HG03045 (cell line): ENCODE data around the gene EIPR1.

Experiments used
- ATAC-seq: cut with Tn5 transposase; IDR thresholded peaks from one replicate; pipeline ENCODE4 v1.9.1; 2021; ENCODE audit warnings: mild to moderate bottlenecking, moderate library complexity; ENCODE audit not compliant: unreplicated experiment

Gene EIPR1

GRCh38 chr2:3377612-3378432, at the start of gene EIPR1:
TSS of gene EIPR1 (minus strand) at chr2:3377818. CDS start at chr2:3377689, 129 bp downstream.
- ATAC-seq, result peak; percentile 79

GRCh38 chr2:3427272-3427671, 49.7 kb upstream of the EIPR1 start:
- ATAC-seq, result peak; percentile 56

- no peak for ATAC-seq
Observed at GRCh38 chr2:3426615-3427014, 49.0 kb upstream of the EIPR1 start.

GRCh38 chr2:3424171-3424795, 46.7 kb upstream of the EIPR1 start:
- no peak for ATAC-seq

- ATAC-seq, result no peak
Observed at GRCh38 chr2:3423492-3424170, 46.0 kb upstream of the EIPR1 start.

GRCh38 chr2:3422161-3422779, 44.7 kb upstream of the EIPR1 start:
- ATAC-seq, result peak; percentile 38

- no peak for ATAC-seq
Observed at GRCh38 chr2:3421580-3421979, 44.0 kb upstream of the EIPR1 start.

- ATAC-seq, result no peak
Observed at GRCh38 chr2:3420769-3421397, 43.3 kb upstream of the EIPR1 start.

GRCh38 chr2:3420076-3420768, 42.6 kb upstream of the EIPR1 start:
- no peak for ATAC-seq

- no peak for ATAC-seq
Observed at GRCh38 chr2:3418766-3419404, 41.3 kb upstream of the EIPR1 start.

GRCh38 chr2:3414133-3414860, 36.7 kb upstream of the EIPR1 start:
- no peak for ATAC-seq

- ATAC-seq, result no peak
Observed at GRCh38 chr2:3413697-3414096, 36.1 kb upstream of the EIPR1 start.

GRCh38 chr2:3411103-3411502, 33.5 kb upstream of the EIPR1 start:
- ATAC-seq, result no peak

- no peak for ATAC-seq
Observed at GRCh38 chr2:3409627-3410170, 32.1 kb upstream of the EIPR1 start.

- ATAC-seq, result no peak
Observed at GRCh38 chr2:3408781-3409180, 31.2 kb upstream of the EIPR1 start.

- ATAC-seq, result no peak
Observed at GRCh38 chr2:3406501-3406900, 28.9 kb upstream of the EIPR1 start.

GRCh38 chr2:3405876-3406275, 28.3 kb upstream of the EIPR1 start:
- no peak for ATAC-seq

- ATAC-seq, result no peak
Observed at GRCh38 chr2:3405307-3405706, 27.7 kb upstream of the EIPR1 start.

- ATAC-seq, result no peak
Observed at GRCh38 chr2:3404349-3404894, 26.8 kb upstream of the EIPR1 start.
